HG03108 (cell line): Measurements from ENCODE around the gene PTPN5.

Experiments
- ATAC-seq: cut with Tn5 transposase; IDR thresholded peaks from one replicate; pipeline ENCODE4 v1.9.1; 2021; ENCODE audit warnings: moderate library complexity; ENCODE audit not compliant: unreplicated experiment

Gene PTPN5

GRCh38 chr11:18773681-18774080 lies 17.9 kb downstream of the PTPN5 start:
- no peak for ATAC-seq

GRCh38 chr11:18773104-18773503 lies 18.5 kb downstream of the PTPN5 start:
- ATAC-seq, result no peak

DNA sequence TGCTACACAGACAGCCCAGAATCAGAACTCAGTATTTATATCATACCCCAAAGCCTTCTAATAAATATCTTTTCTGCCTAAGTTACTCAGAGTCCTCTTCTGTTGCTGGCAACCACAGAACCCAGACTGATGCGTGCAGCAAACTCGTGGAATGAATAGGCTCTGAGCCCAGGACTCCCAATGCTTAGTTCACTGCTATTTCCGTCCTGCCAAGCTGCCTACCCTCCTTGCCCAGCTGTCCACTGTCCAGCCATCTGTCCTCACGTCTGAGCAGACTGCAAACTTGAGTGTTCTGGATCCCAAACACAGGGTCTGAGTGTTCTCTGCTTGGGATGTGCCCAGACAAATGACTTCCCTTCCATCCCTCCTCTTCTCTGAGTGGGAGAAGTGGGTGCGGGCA lies 19.4 kb downstream of the PTPN5 start:
- no peak for ATAC-seq

DNA sequence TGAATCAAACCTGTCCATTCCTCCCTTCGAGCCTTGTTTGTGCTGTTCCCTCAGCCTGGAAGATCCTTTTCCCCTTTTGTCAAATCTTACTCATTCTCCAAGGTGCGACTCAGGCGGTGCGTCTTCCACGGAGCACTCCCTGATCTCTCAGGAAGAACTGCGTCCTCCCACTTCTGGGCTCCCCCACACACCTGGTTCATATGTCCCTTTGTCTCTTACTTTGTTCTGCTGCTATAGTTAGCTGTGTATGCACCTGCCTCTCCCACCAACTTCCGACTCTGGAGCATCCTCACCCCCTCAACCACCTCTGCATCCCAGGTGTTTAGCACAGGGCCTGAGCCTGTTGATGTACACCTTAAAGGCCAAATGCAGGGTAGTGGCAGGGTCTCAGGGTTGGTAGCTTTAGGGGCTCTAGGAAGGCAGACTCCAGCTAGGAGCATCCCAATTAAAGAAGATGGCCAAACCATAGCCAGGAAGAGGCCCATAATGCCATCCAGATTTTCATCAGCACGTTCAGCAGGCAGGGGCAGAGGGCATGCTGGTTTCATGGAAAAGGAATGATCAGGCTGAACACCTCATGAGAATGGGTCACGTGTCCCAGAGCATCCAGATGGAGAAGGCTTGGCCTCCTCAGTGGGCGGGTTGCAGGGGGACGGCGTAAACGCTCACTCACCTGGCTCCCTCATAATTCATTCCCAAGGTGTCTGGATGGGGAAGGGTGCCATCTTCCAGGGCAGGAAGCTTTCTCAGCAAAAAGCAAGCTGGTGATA lies 20.1 kb downstream of the PTPN5 start:
- no peak for ATAC-seq

- ATAC-seq, result no peak
Measured at GRCh38 chr11:18770479-18771125, 21.0 kb downstream of the PTPN5 start.

DNA sequence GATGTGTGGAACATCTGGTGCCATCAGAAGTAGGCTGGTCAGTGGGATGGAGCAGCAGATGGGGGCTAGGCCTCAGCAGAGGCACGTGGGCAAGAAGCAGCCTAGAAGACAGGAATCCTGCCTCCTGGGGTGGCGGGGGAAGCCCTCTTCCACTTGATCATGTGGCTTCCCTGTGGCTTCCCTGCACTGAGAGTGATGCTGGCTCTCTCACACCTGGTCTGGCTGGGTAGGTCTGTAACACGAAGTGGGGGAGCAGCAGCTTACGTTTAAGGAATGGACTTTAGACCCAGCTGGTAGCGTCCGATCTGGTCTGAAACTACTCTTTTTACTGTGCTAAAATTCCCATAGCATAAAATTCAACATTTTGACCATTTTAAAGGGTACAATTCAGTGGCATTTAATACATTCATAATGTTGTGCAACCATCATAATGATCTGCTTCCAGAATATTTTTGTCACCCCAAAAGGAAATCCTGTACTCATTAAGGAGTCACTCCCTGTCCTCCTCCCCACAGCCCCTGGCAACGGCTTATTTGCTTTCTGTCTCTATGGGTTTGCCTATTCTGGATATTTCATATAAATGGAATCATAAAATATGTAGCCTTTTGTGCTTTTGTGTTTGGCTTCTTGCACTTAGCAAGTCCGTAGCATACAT lies 21.7 kb downstream of the PTPN5 start:
- ATAC-seq, result peak; percentile 70

DNA sequence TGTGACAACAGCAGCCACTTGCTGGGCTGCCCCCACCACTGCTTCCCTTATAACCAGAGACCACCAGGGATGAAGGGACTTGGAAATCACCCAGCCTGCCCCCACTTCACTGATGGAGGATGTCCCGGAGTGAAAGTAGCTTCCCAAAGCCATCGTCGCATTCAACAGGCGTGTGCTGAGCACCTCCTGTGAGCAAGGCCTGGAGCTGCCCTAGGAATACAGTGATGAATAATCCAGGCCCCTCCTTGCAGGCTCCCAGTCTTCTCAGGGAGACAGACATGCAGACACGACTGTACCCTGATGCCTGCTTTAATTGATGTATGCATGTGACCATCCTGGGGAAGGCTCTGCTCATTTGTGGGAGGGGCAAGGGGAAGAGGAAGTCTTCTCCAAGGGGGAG lies 22.6 kb downstream of the PTPN5 start:
- no peak for ATAC-seq

DNA sequence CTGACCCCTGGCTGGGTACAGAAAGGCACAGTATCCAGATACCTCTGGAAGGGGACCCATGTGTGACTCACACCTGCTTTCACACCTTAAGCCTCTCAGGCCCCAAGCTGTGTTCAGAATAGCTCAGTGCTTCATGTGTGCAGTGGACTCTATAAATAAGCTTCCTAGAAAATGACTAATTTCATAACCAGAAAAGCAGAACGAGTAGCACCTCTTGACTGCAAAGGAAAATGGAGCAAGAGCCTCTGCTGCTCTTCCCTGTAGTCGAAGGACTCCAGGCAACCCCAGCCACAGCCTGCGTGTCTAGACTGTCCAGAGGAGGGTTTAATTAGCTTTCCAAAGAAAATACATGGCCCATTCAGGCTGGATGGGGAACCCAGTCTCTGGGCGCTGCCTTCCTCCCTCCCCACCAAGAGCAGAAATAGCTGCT lies 23.1 kb downstream of the PTPN5 start:
- ATAC-seq, result peak; percentile 77

GRCh38 chr11:18766015-18766414 lies 25.6 kb downstream of the PTPN5 start:
- ATAC-seq, result no peak

DNA sequence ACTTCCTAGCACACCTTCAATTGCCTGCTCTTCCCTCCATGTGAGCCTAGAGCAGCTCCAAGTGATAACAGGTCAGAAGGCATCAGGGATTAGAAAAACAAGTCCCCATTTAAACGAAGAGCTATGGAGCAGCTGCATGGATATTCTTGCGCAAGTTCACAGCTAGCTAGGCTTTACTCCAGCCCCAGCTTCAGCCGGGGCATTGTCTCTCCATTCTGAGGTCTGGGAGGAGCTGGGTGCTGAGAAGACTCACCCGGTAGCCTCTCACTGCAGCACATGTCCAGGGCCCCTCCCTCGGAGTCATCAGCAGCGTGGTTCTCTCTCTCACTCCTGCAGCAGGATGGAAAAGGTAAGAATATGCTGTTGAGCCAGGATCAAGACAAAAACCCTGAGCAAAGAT lies 26.0 kb downstream of the PTPN5 start:
- no peak for ATAC-seq

DNA sequence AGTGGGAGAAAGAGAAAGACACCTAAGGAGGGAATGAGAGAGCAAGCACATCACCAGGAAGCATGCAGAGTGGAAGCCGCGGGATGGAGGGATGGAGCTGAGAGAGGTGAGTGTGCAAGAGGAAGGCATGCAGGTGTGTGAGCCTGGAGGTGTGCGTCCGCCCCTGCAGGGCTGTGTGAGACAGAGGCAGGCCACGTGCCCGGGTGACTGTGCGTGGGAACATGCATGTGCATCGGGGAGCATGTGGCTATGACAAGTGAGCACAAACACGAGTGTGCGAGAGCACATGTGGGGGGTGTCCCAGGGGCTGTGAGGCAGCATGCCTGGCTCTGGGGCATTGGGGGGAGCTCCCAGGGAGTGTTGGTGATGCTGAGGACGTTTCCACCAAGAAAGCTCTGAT lies 29.9 kb downstream of the PTPN5 start:
- no peak for ATAC-seq

DNA sequence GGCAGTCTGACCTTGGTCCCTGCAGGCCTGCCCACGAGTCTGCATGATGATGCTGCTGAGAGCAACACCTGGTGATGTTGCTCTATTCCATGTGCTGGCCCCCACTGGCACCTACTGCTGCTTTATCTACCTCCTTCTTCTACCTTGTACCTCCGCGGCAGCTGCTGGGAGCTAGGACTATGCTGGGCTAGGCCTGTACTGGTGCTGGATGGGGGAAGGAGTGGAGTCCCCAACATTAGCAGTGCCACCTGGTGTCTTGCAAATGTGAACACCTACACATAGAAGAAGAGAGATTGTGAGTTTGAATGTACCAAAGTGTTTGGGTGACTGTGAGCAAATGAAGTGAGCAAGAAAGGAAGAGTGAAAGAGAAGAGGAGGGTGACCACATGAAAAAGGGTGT lies 30.5 kb downstream of the PTPN5 start:
- ATAC-seq, result no peak

- ATAC-seq, result no peak
Measured at GRCh38 chr11:18757811-18758210, 33.8 kb downstream of the PTPN5 start.

GRCh38 chr11:18756889-18757288 lies 34.7 kb downstream of the PTPN5 start:
- ATAC-seq, result no peak

GRCh38 chr11:18754308-18754707 lies 37.3 kb downstream of the PTPN5 start:
- ATAC-seq, result no peak

DNA sequence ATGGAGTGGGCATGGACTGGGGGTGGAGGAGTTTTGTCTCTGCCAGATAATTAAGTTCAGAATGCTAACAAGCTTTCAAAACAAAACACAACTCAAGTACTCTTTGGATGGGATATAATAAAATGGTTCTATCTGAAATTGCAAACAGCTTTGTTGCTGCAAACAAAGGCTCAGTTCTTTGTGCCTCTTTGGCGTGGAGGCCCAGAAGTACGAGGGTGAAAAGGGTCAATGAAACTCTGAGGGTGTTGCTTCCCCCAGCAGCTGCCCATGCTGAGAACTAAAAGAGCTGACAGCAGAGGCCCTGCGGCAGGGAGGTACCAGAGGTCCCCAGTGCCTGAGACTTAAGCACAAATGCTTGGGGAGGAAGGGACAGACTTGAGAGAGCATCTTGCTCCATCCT lies 39.1 kb downstream of the PTPN5 start:
- ATAC-seq, result no peak

DNA sequence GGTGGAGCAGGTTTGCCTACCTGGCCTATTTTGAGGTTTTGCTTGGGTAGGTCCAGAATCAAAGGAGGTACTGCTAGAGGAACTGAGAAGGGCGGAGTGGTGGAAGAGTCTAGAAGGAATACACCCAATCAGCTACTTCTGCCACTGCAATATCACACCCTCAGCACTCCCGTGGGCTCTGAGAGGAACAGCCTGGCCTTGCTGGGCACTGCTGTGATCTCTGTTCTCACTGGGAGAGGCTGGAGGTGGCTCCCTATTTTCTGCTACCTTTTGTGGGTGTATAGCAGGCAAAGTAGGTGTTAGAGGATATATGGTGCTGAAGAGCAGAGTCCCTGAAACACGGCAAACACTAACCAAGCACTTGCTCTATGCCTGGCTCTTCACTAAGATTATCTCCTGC lies 40.7 kb downstream of the PTPN5 start:
- ATAC-seq, result no peak

DNA sequence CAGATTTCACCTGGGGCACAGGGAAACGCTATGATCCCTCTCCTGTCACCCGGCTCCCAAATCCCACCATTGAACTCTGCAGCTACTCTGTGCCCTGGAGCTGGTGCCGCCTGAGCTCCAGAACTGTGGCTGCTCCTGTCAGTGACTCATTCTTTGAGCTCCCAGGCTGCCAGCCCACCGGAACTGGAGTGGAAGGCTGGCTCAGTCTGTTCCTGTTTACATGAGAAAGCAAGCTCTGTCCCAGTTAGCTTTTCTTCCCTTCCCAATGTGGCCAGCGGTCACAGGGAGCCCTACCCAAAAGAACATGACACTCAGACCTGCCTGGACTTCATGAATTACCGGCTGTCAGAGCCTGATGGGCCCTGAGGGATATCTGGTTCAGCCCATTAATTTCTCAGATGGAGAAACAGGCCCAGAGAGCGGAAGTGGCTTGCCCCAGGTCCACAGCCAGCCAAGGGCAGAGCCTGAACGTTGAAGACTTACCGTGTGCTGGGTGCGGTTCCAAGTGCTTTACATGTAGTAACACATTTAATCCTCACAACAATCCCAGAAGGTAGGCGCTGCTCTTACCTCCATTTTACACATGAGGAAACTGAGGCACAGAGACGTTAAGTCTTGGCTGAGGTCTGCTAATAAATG lies 41.8 kb downstream of the PTPN5 start:
- no peak for ATAC-seq

DNA sequence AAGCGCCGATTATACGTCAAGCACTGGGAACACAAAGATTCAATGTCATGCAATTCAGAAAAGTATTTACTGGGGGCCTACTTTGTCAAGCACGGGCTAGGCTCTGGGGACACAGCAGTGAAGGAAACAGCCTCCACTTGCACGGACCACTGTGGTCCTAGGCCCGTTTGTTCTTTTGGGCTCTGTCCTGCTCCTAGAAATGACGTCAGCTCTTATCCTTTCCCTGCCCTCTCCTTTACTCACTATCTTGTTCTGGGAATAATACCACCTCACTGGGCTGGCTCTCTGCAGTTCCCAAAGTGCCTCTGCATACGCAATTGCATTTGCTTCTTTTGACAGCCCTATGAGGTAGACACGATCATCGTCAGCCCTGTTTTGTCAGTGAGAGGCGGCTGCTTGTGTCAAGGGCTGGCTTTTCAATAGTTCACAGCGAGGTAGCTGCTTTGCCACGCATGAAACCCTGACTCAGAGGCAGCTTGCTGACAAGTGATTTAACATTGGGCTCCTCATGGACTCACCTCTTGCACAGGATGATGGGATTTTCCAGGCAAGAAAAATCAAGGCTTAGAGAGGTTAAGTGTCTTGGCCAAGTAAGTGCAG lies 42.7 kb downstream of the PTPN5 start:
- ATAC-seq, result no peak

- ATAC-seq, result no peak
Measured at GRCh38 chr11:18745251-18745650, 46.3 kb downstream of the PTPN5 start.

DNA sequence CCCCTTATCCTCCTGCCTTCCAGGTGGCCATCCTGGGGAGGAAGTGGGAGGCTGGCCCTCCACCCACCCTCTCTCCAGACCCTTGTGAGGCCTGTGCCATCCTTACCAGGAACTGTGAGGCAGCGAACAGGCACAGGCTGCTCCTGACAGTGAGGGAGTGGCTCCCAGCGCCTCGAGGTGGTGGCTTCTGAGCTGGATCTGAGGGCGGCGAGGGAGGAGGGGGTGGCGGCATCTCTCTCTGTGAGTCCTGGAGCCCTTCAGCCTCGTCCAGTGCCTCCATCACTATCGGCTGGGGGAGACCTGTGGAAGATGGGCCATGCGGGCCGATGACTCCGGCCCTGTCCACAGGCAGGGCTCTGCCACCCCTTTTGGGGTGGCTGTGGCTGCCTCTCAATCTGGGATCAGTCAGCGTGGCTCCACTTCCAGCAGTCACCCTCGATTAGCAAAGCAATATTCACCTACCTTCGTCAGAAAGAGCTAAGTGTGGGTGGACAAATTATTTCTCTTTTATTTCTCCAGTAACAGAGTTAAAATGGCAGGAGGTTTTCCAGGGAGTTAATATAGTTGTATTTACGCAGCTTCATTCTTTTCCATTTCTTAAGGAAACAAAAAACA lies 47.6 kb downstream of the PTPN5 start:
- ATAC-seq, result no peak
